A204.1 (cell line): ENCODE results near the gene GABPA.
"Not testable (repeated sequence)": the region's sequence is repeated elsewhere in the genome, so short reads cannot be mapped to it uniquely, and the experiment has no call there.

Experiments
- FAIRE-seq: peaks from 2 replicates; lab custom pipeline; 2012; peaks lifted over from hg19 to GRCh38; lab: Jason Lieb, UNC

The GABPA gene

GRCh38 chr21:25734904-25735645 lies at the start of gene GABPA, which contains the start of gene ATP5PF:
TSS of gene GABPA (plus strand) at chr21:25734972. CDS start at chr21:25741599, 6,627 bp downstream.
TSS of gene ATP5PF (minus strand) at chr21:25734904. CDS start at chr21:25729794, 5,110 bp downstream.
- FAIRE-seq = peak; percentile 97

GRCh38 chr21:25687787-25688186 lies 47.0 kb upstream of the GABPA start:
- no peak for FAIRE-seq

GRCh38 chr21:25688275-25689155 lies 46.3 kb upstream of the GABPA start:
- FAIRE-seq = no peak

GRCh38 chr21:25689226-25689625 lies 45.5 kb upstream of the GABPA start:
- no peak for FAIRE-seq

GRCh38 chr21:25691976-25692375 lies 42.8 kb upstream of the GABPA start:
- FAIRE-seq = no peak

GRCh38 chr21:25695461-25695860 lies 39.3 kb upstream of the GABPA start:
- not testable (repeated sequence) for FAIRE-seq

- FAIRE-seq = no peak
Measured at GRCh38 chr21:25700741-25701140, 34.0 kb upstream of the GABPA start.

- no peak for FAIRE-seq
Measured at GRCh38 chr21:25701529-25701928, 33.2 kb upstream of the GABPA start.

- FAIRE-seq = peak; percentile 96
Measured at GRCh38 chr21:25708467-25709065, 26.2 kb upstream of the GABPA start.

GRCh38 chr21:25709684-25710265 lies 25.0 kb upstream of the GABPA start:
- no peak for FAIRE-seq

GRCh38 chr21:25710550-25710949 lies 24.2 kb upstream of the GABPA start:
- no peak for FAIRE-seq

- FAIRE-seq = not testable (repeated sequence)
Measured at GRCh38 chr21:25714066-25714465, 20.7 kb upstream of the GABPA start.

GRCh38 chr21:25717491-25718147 lies 17.2 kb upstream of the GABPA start:
- no peak for FAIRE-seq

GRCh38 chr21:25721987-25722386 lies 12.8 kb upstream of the GABPA start:
- no peak for FAIRE-seq

- FAIRE-seq = no peak
Measured at GRCh38 chr21:25722631-25723030, 12.1 kb upstream of the GABPA start.

GRCh38 chr21:25732091-25732760 lies 2.5 kb upstream of the GABPA start:
- no peak for FAIRE-seq

GRCh38 chr21:25733859-25734653 lies 716 bp upstream of the GABPA start:
- FAIRE-seq = no peak

GRCh38 chr21:25734654-25734903 lies 193 bp upstream of the GABPA start:
- FAIRE-seq = no peak

- FAIRE-seq = no peak
Measured at GRCh38 chr21:25735646-25736597, 1.1 kb downstream of the GABPA start.

- FAIRE-seq = no peak
Measured at GRCh38 chr21:25737421-25737820, 2.6 kb downstream of the GABPA start.
